AG04450 (cell line): ENCODE measurements around the gene KSR2. TPM values are rescaled to one million over a fixed set of nuclear protein-coding genes. Genes with fewer than 3 reads are reported as not detected.

ENCODE experiments used
- CTCF ChIA-PET: fragments of 300-600, 350-600 bp; formaldehyde crosslinking; extraction: SDS; loops from one replicate; lab custom pipeline; 2022; ENCODE audit warnings: antibody characterized with exemption, inconsistent platforms; lab: Charles Lee
- POLR2A ChIA-PET: fragments of 350-600 bp; formaldehyde crosslinking; extraction: SDS; loops from one replicate; lab custom pipeline; 2021; ENCODE audit warnings: antibody characterized with exemption, inconsistent platforms; lab: Yijun Ruan, JAX
- DNase-seq: peaks from one replicate; pipeline ENCODE4 v3.0.0-alpha.2; 2011; ENCODE audit warnings: low read depth, low spot score
- H3K27ac ChIP-seq: one replicate; pipeline ENCODE4 v1.5.1; 2012; ENCODE audit warnings: low read depth, low read length, control low read depth
- H3K27me3 ChIP-seq: one replicate; pipeline ENCODE4 v1.6.0; 2012; ENCODE audit warnings: low read length; ENCODE audit not compliant: control insufficient read depth, insufficient read depth
- H3K4me3 ChIP-seq: 2 replicates; pipeline ENCODE4 v1.5.1; 2011; ENCODE audit warnings: mild to moderate bottlenecking, low read depth, low read length, control low read depth
- H3K9me3 ChIP-seq: 2 replicates; pipeline ENCODE4 v1.5.1; 2012; ENCODE audit warnings: low read length; ENCODE audit not compliant: control insufficient read depth, insufficient read depth
- CTCF ChIP-seq: IDR thresholded peaks from 2 replicates; pipeline ENCODE4 v1.5.1; 2011; ENCODE audit warnings: low read depth, low read length, control low read depth, inconsistent platforms
- polyA plus RNA-seq: library from polyadenylated mRNA; depleted of rRNA; stranded (reverse); fragments of >200 nt; gene quantifications from 2 replicates; pipeline ENCODE4 v1.2.3, GENCODE V29; 2011

Gene KSR2
- polyA plus RNA-seq, 1 experiment = not detected

DNA sequence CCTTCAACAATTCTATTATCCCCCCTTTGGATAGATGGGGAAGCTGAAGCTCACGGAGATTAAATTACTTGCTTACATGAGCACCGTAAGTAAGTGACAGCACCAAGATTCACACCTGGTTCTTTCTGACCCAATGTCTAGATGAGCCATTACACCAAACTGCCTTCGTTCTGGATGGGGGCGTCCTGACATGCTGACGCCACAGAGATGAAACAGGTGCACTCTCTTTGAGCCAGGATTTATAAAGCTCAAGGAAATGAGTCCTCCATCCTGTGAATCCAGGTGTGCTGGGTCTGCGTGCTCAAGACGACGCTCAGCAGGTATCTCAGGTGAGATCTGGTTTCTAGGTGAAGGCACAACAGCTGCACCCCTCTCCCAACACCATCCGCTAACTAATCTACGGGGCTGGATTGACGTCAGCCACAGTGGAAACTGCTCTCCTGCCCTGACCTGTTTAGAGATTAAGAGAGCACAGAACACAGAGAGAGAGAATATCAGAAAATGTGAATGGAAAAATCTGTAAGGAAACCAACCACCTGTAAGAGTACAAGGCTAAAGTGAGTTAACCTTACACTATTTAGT is 61.6 kb downstream of the KSR2 start:
- H3K27ac ChIP-seq = no peak overlapping the region
- H3K27me3 ChIP-seq = no peaks in the 10 kb centered on the region
- POLR2A ChIA-PET = no interaction called here
- H3K4me3 ChIP-seq = no peak overlapping the region
- DNase-seq = no peak
- CTCF ChIA-PET = interaction anchor here (1.5 kb wide), 1 partner anchor 50 kb away, joined by 3 read pairs; no protein-coding TSS in a partner anchor
- no peaks in the 10 kb centered on the region for H3K9me3 ChIP-seq
- TF ChIP-seq CTCF = no peak

DNA sequence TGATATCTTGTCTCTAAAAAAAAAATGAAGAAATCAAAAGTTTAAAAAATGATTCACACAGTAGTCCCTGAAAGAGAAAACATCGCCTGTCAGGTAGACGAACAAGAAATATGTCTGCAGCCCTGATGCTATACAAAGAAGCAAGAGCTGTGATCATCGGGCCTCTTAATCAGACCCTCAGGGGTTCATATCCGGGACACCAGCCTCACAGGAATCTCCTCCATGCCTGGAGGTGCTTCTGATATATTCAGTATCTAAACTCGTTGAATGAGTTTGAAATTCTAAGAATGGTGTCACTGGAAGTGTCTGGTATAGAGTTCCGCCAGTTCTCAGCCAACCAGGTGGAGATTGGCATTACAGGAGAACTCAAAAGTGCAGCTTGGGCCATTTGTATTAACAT is 64.7 kb downstream of the KSR2 start:
- H3K4me3 ChIP-seq = no peak overlapping the region
- no peak for TF ChIP-seq CTCF
- H3K27ac ChIP-seq = no peak overlapping the region
- no peak for DNase-seq
- POLR2A ChIA-PET = no interaction called here
- H3K9me3 ChIP-seq = no peaks in the 10 kb centered on the region
- no peaks in the 10 kb centered on the region for H3K27me3 ChIP-seq
- CTCF ChIA-PET = no interaction called here

GRCh38 chr12:117903110-117903840 is 65.5 kb downstream of the KSR2 start:
- Histone ChIP-seq H3K9me3 (no peaks in the 10 kb centered on the region), H3K27me3 (no peaks in the 10 kb centered on the region), H3K4me3 (no peak overlapping the region), H3K27ac (no peak overlapping the region)
- ChIA-PET CTCF (no interaction called here), POLR2A (no interaction called here)
- no peak for DNase-seq
- no peak for TF ChIP-seq CTCF

DNA sequence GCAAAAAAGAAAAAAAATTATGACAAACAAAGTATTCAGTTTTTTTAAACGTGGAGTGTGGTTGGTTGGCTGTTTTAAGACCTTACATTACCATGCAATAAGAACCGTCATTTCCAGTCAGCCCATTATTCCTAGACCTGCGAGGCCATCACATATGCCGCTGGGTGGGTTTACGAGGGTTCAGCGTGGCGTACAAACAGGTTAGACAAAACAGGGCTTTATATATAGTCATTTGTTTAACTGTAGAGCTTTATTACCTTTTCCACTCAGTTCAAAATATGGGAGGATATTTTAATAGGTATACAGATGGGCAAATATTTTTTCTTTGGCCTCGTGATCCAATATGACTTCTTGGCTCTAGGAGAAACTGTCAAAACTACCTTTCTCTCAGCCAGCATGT is 67.2 kb downstream of the KSR2 start:
- ChIA-PET CTCF (interaction anchor here (0.7 kb wide), 1 partner anchor 11 kb away, joined by 3 read pairs; no protein-coding TSS in a partner anchor), POLR2A (no interaction called here)
- H3K27ac ChIP-seq = no peak overlapping the region
- no peaks in the 10 kb centered on the region; the same call in none of the 2 replicates for H3K9me3 ChIP-seq
- no peak for DNase-seq
- no peaks in the 10 kb centered on the region for H3K27me3 ChIP-seq
- no peak for TF ChIP-seq CTCF
- H3K4me3 ChIP-seq = no peak overlapping the region

- CTCF ChIA-PET = no interaction called here
- Histone ChIP-seq H3K27me3 (no peaks in the 10 kb centered on the region), H3K9me3 (peaks cover 2% of the 10 kb centered on the region), H3K4me3 (no peak overlapping the region), H3K27ac (no peak overlapping the region)
- DNase-seq = no peak
- POLR2A ChIA-PET = no interaction called here
- no peak for TF ChIP-seq CTCF
Measured at GRCh38 chr12:117900561-117900960, 68.2 kb downstream of the KSR2 start.
